ENCODE results near the gene RNF2. TPM values are rescaled to one million over a fixed set of nuclear protein-coding genes. Genes with fewer than 3 reads are reported as not detected.

The RNF2 gene
- total RNA-seq, 1 donor from 2014 or later, result 15.9 TPM

DNA sequence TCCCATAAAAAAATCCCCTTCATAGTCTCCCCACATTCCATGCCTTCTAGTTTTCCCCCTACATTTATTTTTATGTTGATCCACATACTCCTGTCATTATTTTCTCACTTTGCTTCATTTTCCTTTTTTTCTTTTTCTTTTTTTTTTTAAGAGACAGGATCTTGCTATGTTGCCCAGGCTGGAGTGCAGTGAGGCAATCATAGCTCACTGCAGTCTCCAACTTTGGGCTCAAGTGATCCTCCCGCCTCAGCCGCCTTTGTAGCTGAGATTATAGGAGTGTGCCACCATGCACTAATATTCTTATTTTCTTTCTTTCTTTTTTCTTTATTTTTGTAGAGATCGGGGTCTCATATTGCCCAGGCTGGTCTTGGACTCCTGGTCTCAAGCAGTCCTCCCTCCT is 7.8 kb downstream of the RNF2 start:
- Histone ChIP-seq H3K27ac (no peak overlapping the region), H3K4me3 (no peak overlapping the region), H3K4me1 (peaks cover 2% of the 10 kb centered on the region), H3K9me3 (no peaks in the 10 kb centered on the region), H3K27me3 (no peaks in the 10 kb centered on the region), H3K36me3 (no peaks in the 10 kb centered on the region)
- DNase-seq (no peak), ATAC-seq (no peak)
- intact Hi-C loops (cut with DNase I), result no loop called here
- no peak for TF ChIP-seq CTCF (IDR thresholded peaks at IDR 0.05)

DNA sequence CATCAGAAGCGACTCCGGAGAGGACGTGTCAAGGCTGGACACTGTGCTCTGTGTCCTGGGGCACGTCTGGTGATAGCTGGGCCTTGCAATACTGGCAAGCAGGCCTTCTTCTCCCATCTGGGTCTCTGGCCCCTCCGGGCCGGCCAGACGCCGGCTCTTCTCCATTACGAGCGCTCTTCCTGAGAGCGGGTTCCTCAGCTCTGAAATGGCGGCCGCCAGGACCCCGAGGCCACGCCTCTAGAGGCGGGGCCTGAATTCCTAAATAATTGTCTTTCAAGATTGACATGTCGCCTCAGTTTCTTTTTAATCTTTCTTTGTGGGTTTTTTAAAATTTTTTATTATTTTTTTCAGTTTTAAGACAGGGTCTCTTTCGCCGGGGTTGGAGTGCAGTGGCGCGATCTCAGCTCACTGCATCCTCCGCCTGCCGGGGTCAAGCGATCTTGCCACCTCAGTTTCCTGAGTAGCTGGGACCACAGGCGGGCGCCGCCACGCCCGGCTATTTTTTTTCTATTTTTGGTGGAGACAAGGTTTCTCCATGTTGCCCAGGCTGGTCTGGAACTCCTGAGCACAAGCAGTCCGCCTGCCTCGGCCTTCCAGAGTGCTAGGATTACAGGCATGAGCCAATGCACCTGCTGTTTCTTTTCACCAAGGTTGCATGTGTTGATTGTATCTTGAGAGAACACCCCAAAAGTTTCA is 9.2 kb downstream of the RNF2 start:
- no peak for TF ChIP-seq CTCF (IDR thresholded peaks at IDR 0.05)
- Histone ChIP-seq H3K36me3 (no peaks in the 10 kb centered on the region), H3K4me1 (peaks cover 4% of the 10 kb centered on the region), H3K27ac (no peak overlapping the region), H3K9me3 (no peaks in the 10 kb centered on the region), H3K4me3 (no peak overlapping the region), H3K27me3 (no peaks in the 10 kb centered on the region)
- intact Hi-C loops (cut with DNase I), result no loop called here
- no peak for DNase-seq
- no peak for ATAC-seq

GRCh38 chr1:185058110-185058509 is 12.8 kb downstream of the RNF2 start:
- Histone ChIP-seq H3K4me1 (peaks cover 4% of the 10 kb centered on the region), H3K27ac (no peak overlapping the region), H3K27me3 (no peaks in the 10 kb centered on the region), H3K4me3 (no peak overlapping the region), H3K9me3 (no peaks in the 10 kb centered on the region), H3K36me3 (no peaks in the 10 kb centered on the region)
- no peak for TF ChIP-seq CTCF (IDR thresholded peaks at IDR 0.05)
- intact Hi-C loops (cut with DNase I), result no loop called here
- DNase-seq (no peak), ATAC-seq (no peak)

DNA sequence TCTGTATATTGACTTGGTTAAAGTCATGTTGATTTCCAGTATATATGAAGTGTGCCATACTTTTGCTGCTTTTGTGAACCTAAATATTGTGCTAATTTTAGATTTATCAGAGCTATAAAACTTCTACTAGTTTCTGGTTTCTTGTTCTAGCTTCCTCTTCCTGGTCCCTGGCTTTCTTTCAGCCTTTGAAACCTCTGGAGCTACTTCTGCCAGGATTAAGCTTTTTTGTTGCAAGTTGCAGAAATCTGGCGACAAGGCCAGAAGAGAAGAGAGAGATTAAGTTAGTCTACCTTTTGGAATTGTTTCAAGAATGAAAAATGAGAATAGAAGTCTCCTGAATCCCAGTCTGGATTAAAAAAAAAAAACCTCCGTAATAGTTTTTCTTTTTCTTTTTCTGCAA is 13.5 kb downstream of the RNF2 start:
- intact Hi-C loops (cut with DNase I), result no loop called here
- Histone ChIP-seq H3K4me1 (peaks cover 4% of the 10 kb centered on the region), H3K27me3 (no peaks in the 10 kb centered on the region), H3K9me3 (no peaks in the 10 kb centered on the region), H3K27ac (no peak overlapping the region), H3K4me3 (no peak overlapping the region), H3K36me3 (no peaks in the 10 kb centered on the region)
- no peak for TF ChIP-seq CTCF (IDR thresholded peaks at IDR 0.05)
- no peak for DNase-seq
- ATAC-seq, result no peak

GRCh38 chr1:185059950-185060571 is 14.7 kb downstream of the RNF2 start:
- Histone ChIP-seq H3K4me3 (no peak overlapping the region), H3K36me3 (no peaks in the 10 kb centered on the region), H3K27me3 (no peaks in the 10 kb centered on the region), H3K27ac (no peak overlapping the region), H3K4me1 (peaks cover 4% of the 10 kb centered on the region), H3K9me3 (no peaks in the 10 kb centered on the region)
- DNase-seq (no peak), ATAC-seq (no peak)
- intact Hi-C loops (cut with DNase I), result no loop called here
- no peak for TF ChIP-seq CTCF (IDR thresholded peaks at IDR 0.05)
